BLaER1 (cell line): ENCODE results near the gene RPTOR.

ENCODE experiments used
- H3K27ac ChIP-seq: shearing (Covaris generic); formaldehyde crosslinking; 2 replicates; pipeline ENCODE4 v1.8.1; 2022
- H3K27me3 ChIP-seq: shearing (Covaris generic); formaldehyde crosslinking; 2 replicates; pipeline ENCODE4 v1.8.1; 2022
- H3K36me3 ChIP-seq: shearing (Covaris generic); formaldehyde crosslinking; 2 replicates; pipeline ENCODE4 v1.8.1; 2022
- H3K4me1 ChIP-seq: shearing (Covaris generic); formaldehyde crosslinking; 2 replicates; pipeline ENCODE4 v1.8.1; 2022
- H3K4me2 ChIP-seq: shearing (Covaris generic); formaldehyde crosslinking; 2 replicates; pipeline ENCODE4 v1.8.1; 2022
- H3K4me3 ChIP-seq: shearing (Covaris generic); formaldehyde crosslinking; 2 replicates; pipeline ENCODE4 v1.8.1; 2022
- H3K9ac ChIP-seq: shearing (Covaris generic); formaldehyde crosslinking; 2 replicates; pipeline ENCODE4 v1.8.1; 2022
- H3K9me3 ChIP-seq: shearing (Covaris generic); formaldehyde crosslinking; 2 replicates; pipeline ENCODE4 v1.8.1; 2022
- H4K20me1 ChIP-seq: shearing (Covaris generic); formaldehyde crosslinking; 2 replicates; pipeline ENCODE4 v1.8.1; 2022
- Cebpa-rat ChIP-seq: shearing (Covaris generic); IDR thresholded peaks from 2 replicates; pipeline ENCODE4 v1.8.1; 2022

The RPTOR gene

DNA sequence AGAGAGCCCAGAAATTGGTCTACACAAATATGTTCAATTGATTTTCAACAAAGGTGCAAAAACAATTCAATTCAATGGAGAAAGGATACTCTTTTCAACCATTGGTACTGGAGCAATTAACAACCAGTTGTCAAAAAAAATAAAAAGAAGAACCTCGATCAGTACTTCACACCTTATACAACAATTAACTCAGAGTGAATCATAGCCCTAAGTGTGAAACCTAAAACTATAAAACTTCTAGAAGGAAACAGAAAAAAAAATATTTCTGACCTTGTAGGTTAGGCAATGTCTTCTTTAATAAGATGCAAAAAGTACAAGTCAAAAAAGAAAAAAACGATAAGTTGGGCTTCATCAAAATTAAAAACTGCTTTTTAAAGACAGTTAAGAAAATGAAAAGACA, 390.9 kb downstream of the RPTOR start:
- H3K9me3 ChIP-seq: no peaks in the 10 kb centered on the region
- peaks cover 5% of the 10 kb centered on the region; the same call in 1 of the 2 replicates for H3K36me3 ChIP-seq
- H3K4me3 ChIP-seq: no peak overlapping the region
- TF ChIP-seq Cebpa-rat: no peak
- H4K20me1 ChIP-seq: peaks cover 69% of the 10 kb centered on the region
- H3K27me3 ChIP-seq: peaks cover 63% of the 10 kb centered on the region
- peaks cover 58% of the 10 kb centered on the region for H3K4me1 ChIP-seq
- H3K27ac ChIP-seq: no peak overlapping the region
- no peak overlapping the region for H3K9ac ChIP-seq
- H3K4me2 ChIP-seq: no peak overlapping the region

DNA sequence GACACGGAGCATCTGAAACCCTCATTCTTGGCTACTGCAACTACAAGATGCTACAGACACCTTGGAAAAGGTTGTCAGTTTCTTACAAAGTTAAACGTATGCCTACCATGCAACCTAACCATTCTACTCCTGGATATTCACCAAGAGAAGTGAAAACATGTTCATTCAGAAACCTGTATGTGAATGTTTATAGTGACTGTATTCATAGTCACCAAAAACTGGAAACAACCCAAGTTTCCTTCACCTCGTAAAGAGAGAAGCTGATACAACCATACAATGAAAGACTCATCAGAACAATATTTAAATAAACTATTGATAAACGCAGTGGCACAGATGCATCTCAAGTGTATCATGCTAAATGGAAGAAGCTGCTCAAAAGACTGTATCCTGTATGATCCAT, 391.6 kb downstream of the RPTOR start:
- H4K20me1 ChIP-seq: peaks cover 69% of the 10 kb centered on the region
- TF ChIP-seq Cebpa-rat: no peak
- H3K27me3 ChIP-seq: peaks cover 60% of the 10 kb centered on the region
- H3K27ac ChIP-seq: no peak overlapping the region
- H3K9ac ChIP-seq: no peak overlapping the region
- no peak overlapping the region for H3K4me3 ChIP-seq
- peak overlapping the region; percentile 91 for H3K4me2 ChIP-seq
- peaks cover 58% of the 10 kb centered on the region for H3K4me1 ChIP-seq
- peaks cover 4% of the 10 kb centered on the region; the same call in 1 of the 2 replicates for H3K36me3 ChIP-seq
- no peaks in the 10 kb centered on the region for H3K9me3 ChIP-seq

DNA sequence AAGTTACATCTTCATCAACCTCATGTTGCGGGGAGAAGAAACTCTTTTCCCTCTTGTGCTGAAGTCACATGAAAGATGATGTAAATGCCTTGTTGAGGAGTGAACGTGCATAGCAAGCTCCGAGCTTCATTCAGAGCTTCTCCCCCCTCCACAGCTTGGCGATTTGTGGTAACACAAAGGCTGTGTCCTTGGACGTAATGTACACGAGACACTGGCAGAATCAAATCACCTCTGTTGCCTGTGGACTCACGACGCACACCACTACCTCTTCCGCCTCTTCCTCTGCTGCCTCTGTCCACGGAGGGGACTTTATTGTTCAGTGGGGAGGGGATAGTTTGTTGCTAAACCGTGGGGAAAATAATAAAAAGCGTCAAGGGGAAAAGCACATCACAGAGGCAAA, 392.1 kb downstream of the RPTOR start:
- Histone ChIP-seq H3K4me1 (peaks cover 61% of the 10 kb centered on the region), H3K9me3 (no peaks in the 10 kb centered on the region), H3K27ac (no peak overlapping the region), H3K9ac (no peak overlapping the region), H3K4me2 (peak overlapping the region; percentile 91), H4K20me1 (peaks cover 69% of the 10 kb centered on the region), H3K4me3 (no peak overlapping the region), H3K36me3 (no peaks in the 10 kb centered on the region), H3K27me3 (peaks cover 58% of the 10 kb centered on the region)
- TF ChIP-seq Cebpa-rat: no peak

DNA sequence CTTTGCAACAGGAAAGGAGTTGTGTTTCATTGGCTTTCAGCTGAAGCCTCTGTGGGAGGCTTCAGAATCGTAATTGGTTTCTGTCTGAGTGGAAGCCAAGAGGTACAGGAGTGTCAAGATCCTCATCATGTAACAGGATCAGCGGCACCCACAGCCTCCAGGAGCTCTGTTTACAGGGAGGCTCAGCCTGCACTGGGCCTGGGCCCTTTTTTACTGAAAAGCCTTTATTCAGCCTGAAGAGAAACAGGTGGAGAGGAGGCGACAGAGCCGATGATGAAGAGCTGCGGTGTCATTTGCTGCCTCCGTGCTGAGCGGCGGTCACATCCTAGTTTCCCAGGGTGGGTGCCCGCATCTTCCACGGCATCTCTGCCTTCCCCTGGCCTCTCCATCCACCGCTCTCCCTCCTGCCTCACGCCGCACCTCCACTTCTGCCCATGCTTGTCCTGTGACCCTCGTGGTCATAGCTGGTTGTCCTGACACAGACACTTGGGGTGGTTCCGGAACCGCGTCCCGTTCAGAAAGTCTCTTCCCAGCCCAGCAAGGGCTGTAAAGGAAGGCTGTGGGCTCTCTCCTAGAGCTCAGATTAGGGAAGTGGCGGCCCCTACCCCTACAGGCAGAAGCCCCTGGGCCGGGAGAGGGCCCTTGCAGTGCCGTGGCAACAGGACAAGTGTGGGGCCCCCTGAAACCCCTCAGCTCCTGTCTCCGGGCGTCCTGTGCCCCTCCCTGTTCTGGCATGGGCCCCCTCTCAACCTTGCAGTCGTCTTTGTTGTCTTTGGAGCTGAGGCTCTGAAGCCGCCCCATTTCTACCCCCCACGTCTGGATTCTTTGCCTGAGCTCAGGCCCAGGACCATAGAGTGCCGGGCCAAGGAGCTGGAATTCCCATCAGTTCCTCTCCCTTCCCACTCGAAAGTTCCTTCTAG, 393.1 kb downstream of the RPTOR start:
- Histone ChIP-seq H3K36me3 (no peaks in the 10 kb centered on the region), H4K20me1 (peaks cover 79% of the 10 kb centered on the region), H3K4me2 (peak overlapping the region; percentile 91), H3K4me3 (no peak overlapping the region), H3K9me3 (no peaks in the 10 kb centered on the region), H3K27ac (no peak overlapping the region), H3K9ac (no peak overlapping the region), H3K27me3 (peaks cover 68% of the 10 kb centered on the region), H3K4me1 (peaks cover 71% of the 10 kb centered on the region)
- no peak for TF ChIP-seq Cebpa-rat

DNA sequence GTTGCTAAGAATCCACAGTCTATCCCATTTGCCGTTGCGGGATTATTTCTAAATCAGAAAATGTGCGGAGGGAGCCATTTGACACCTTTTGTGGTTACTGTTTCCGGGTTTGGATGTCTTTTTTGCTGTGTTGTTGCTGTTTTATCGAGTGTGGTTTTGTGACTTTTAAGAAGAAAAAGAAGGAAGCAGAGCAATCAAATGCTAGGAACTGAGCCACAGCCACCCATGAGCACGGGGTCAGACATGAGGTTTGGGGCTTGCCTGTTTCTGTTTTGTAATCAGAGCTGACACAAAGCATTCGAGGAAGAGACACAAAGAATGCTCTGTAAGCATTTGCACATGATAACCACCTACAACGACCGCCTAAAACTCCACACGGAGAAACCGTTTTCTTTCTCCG, 393.9 kb downstream of the RPTOR start:
- Histone ChIP-seq H3K4me1 (peaks cover 79% of the 10 kb centered on the region), H3K4me3 (no peak overlapping the region), H3K27ac (no peak overlapping the region), H3K9me3 (no peaks in the 10 kb centered on the region), H3K4me2 (peak overlapping the region; percentile 91), H3K27me3 (peaks cover 72% of the 10 kb centered on the region), H3K36me3 (no peaks in the 10 kb centered on the region), H4K20me1 (peaks cover 86% of the 10 kb centered on the region), H3K9ac (no peak overlapping the region)
- TF ChIP-seq Cebpa-rat: no peak

DNA sequence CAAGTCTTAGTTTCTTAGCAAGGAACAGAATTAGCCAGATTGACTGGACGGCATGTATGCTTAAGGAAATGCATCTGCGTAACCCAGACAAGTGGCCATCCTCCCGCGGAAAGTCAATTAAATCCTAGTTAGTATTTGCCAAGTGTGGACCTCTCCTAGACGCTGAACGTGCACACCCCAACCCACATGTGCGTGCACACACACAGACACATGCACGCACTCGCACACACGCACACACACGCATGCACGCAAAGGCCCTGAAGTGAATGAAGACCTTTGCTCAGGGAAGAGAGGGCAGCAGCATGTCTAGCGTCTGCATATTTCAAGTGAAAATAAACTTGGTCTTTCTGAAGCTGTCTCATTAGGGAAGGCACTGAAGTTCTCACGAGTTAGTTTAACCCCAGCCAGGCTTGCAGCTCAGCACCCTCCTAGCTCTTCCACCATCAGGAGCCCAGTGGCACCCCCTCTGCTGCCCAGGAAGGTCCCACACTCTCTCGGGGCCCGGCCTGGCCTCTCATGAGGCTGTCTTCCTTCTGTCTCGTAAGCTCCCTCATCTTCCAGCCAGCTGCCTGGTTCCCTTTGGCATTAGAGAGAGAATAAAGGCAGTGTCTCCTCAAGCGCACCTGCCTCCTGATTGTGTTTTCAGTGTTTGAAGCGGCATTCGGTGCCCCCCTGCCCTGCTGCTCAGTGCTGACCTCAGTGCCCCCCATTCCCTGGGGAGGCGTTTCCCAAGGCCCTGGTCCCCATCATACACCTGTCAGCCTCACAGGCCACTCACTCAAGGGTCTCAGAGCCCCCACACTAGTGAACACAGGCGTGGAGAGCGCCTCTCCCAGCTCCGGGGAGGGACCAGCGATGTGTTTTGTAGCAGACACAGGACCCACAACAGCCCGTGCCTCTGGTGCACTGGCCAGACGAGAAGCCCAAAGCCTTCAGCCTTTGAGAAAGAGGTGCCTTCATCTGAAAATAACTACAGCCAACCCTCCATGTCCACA, 394.8 kb downstream of the RPTOR start:
- no peak for TF ChIP-seq Cebpa-rat
- Histone ChIP-seq H3K4me3 (peak overlapping the region; percentile 40; the same call in 1 of the 2 replicates), H3K27me3 (peaks cover 72% of the 10 kb centered on the region), H3K4me2 (peak overlapping the region; percentile 91), H3K4me1 (peaks cover 84% of the 10 kb centered on the region), H3K9me3 (no peaks in the 10 kb centered on the region), H3K36me3 (no peaks in the 10 kb centered on the region), H3K9ac (no peak overlapping the region), H4K20me1 (peaks cover 85% of the 10 kb centered on the region), H3K27ac (no peak overlapping the region)

DNA sequence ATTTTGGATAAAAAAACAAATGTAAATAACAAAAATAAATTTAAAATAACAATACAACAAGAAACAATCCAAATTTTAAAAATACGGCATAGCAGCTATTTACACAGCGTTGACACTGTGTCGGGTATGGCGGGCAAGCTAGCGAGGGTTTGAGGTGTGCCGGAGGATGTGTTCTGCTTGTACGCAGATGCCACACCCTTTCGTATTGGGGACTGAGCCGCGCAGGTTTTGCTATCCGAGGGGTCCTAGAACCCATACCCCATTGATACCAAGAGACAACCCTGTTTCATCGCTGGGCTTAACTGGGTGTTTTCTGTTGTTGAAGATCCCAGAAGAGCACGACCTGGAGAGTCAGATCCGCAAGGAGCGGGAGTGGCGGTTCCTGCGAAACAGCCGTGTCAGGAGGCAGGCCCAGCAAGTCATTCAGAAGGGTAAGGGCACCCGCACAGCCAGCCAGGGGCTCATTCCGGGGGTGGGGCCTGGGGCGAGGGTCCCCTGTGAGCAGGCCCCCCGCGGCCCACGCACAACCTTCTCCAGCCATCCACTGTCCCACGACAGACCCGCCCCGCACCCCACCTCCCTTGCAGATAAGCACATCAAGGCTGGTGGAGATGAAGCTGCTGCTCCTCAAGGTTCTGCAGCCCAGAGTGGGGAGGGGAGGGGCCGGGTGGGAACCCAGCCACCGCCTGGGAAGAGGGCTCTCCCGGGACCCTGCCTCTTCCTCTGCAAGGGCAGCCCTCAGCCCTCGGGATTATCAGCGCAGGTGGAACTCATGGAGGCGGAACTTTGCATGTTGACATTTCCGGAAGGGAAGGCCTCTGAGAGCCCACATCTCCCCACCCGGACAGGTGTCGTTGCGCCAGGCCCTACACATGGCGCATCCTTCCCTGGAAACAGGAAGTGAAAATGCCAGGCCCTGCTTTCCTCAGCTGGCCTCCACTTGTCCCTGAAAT, 395.8 kb downstream of the RPTOR start:
- peak overlapping the region; percentile 44; the same call in 1 of the 2 replicates for H3K27ac ChIP-seq
- no peaks in the 10 kb centered on the region for H3K9me3 ChIP-seq
- H4K20me1 ChIP-seq: peaks cover 82% of the 10 kb centered on the region
- H3K27me3 ChIP-seq: peaks cover 72% of the 10 kb centered on the region
- no peak for TF ChIP-seq Cebpa-rat
- peak overlapping the region; percentile 91 for H3K4me2 ChIP-seq
- no peak overlapping the region for H3K9ac ChIP-seq
- peaks cover 90% of the 10 kb centered on the region for H3K4me1 ChIP-seq
- peaks cover 5% of the 10 kb centered on the region for H3K36me3 ChIP-seq
- H3K4me3 ChIP-seq: peak overlapping the region; percentile 40

DNA sequence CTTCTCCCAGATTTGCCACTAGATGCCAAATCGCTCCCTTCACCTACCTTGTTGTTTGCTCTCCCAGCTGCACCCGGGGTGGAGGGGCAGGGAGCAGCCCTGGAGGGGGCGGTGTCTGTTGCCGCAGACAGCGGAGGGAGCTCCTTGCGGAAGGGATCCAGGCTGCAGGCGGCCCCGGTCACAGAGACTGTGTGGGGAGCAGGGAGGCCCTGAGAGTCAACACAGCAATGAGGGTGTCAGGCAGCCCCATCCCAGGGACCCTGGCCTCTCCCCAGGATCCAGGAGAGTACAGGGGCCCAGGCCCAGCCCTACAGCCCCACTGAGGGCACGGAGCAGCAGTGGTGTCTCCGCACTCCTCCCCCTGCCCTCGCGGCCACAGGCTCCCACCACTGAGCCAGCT, 396.5 kb downstream of the RPTOR start:
- no peak overlapping the region for H3K9ac ChIP-seq
- peaks cover 89% of the 10 kb centered on the region for H4K20me1 ChIP-seq
- H3K36me3 ChIP-seq: peaks cover 12% of the 10 kb centered on the region
- no peak for TF ChIP-seq Cebpa-rat
- H3K4me3 ChIP-seq: peak overlapping the region; percentile 40; the same call in 1 of the 2 replicates
- peaks cover 73% of the 10 kb centered on the region for H3K27me3 ChIP-seq
- H3K4me1 ChIP-seq: peaks cover 90% of the 10 kb centered on the region
- H3K9me3 ChIP-seq: 0 out of 2 replicates have a peak, but pooled peaks cover under 1% of the 10 kb centered on the region
- peak overlapping the region; percentile 91 for H3K4me2 ChIP-seq
- H3K27ac ChIP-seq: peak overlapping the region; percentile 44
